OCI-LY1 (cell line): ENCODE measurements around the gene HELLS.

Experiments
- H2AFZ ChIP-seq: fragments of 200-600 bp; sonication (generic), shearing (Covaris generic); 2 replicates; pipeline ENCODE4 v1.6.0; 2014; ENCODE audit warnings: antibody characterized with exemption, mild to moderate bottlenecking, low read length
- H3F3A ChIP-seq: fragments of 200-600 bp; sonication (generic), shearing (Covaris generic); 2 replicates; pipeline ENCODE4 v1.6.0; 2014; ENCODE audit warnings: mild to moderate bottlenecking, antibody characterized with exemption, low read length, moderate library complexity; ENCODE audit not compliant: insufficient read depth
- H3K27ac ChIP-seq: fragments of 200-600 bp; sonication (generic); 2 replicates; pipeline ENCODE4 v1.5.1; 2014; ENCODE audit warnings: low read length, mixed run types, mild to moderate bottlenecking, low read depth; ENCODE audit not compliant: poor library complexity, severe bottlenecking
- H3K27me3 ChIP-seq: fragments of 200-600 bp; sonication (generic); 2 replicates; pipeline ENCODE4 v1.6.0; 2014; ENCODE audit warnings: antibody characterized with exemption, mild to moderate bottlenecking, low read length, moderate library complexity; ENCODE audit not compliant: insufficient read depth
- H3K36me3 ChIP-seq: fragments of 200-600 bp; sonication (generic); 2 replicates; pipeline ENCODE4 v1.6.1; 2014; ENCODE audit warnings: mild to moderate bottlenecking, antibody characterized with exemption, low read length, moderate library complexity, mixed read lengths; ENCODE audit not compliant: insufficient read depth
- H3K4me1 ChIP-seq: fragments of 200-600 bp; sonication (generic); 2 replicates; pipeline ENCODE4 v1.5.1; 2014; ENCODE audit warnings: mild to moderate bottlenecking, low read length, moderate library complexity; ENCODE audit not compliant: insufficient read depth, severe bottlenecking
- H3K4me2 ChIP-seq: fragments of 200-600 bp; sonication (generic), shearing (Covaris generic); 2 replicates; pipeline ENCODE4 v1.6.1; 2014; ENCODE audit warnings: low read length
- H3K4me3 ChIP-seq: fragments of 200-600 bp; sonication (generic); 2 replicates; pipeline ENCODE4 v1.5.1; 2014; ENCODE audit warnings: low read length, low read depth, mild to moderate bottlenecking, mixed read lengths; ENCODE audit not compliant: poor library complexity, severe bottlenecking
- H3K79me2 ChIP-seq: fragments of 200-600 bp; shearing (Covaris generic); 2 replicates; pipeline ENCODE4 v1.6.1; 2016; ENCODE audit warnings: mixed run types, low read length, mixed read lengths; ENCODE audit not compliant: insufficient read depth
- H3K9ac ChIP-seq: fragments of 200-600 bp; sonication (generic), shearing (Covaris generic); 2 replicates; pipeline ENCODE4 v1.6.1; 2014; ENCODE audit warnings: mild to moderate bottlenecking, low read length, mixed read lengths
- H3K9me2 ChIP-seq: fragments of 200-600 bp; sonication (generic), shearing (Covaris generic); 2 replicates; pipeline ENCODE4 v1.6.1; 2014; ENCODE audit warnings: low read depth, mild to moderate bottlenecking, low read length, mixed read lengths
- H3K9me3 ChIP-seq: fragments of 200-600 bp; shearing (Covaris generic); 2 replicates; pipeline ENCODE4 v1.6.1; 2014; ENCODE audit warnings: low read length, mixed read lengths
- H4K20me1 ChIP-seq: fragments of 200-600 bp; sonication (generic), shearing (Covaris generic); 2 replicates; pipeline ENCODE4 v1.6.0; 2016; ENCODE audit warnings: mild to moderate bottlenecking, low read length; ENCODE audit not compliant: insufficient read depth
- EZH2 ChIP-seq: fragments of 200-600 bp; sonication (generic), shearing (Covaris generic); IDR thresholded peaks from 2 replicates; pipeline ENCODE4 v1.8.0; 2017; ENCODE audit warnings: borderline replicate concordance, mixed run types, mild to moderate bottlenecking, antibody characterized with exemption, low read length, moderate library complexity, mixed read lengths
- TF ChIP-seq, protein P1 (sequence below): fragments of 200-600 bp; sonication (generic), shearing (Covaris generic); IDR thresholded peaks from 2 replicates; pipeline ENCODE4 v1.5.1; 2017; ENCODE audit warnings: mild to moderate bottlenecking, antibody characterized with exemption, low read length, moderate library complexity, mixed read lengths

HELLS gene

DNA sequence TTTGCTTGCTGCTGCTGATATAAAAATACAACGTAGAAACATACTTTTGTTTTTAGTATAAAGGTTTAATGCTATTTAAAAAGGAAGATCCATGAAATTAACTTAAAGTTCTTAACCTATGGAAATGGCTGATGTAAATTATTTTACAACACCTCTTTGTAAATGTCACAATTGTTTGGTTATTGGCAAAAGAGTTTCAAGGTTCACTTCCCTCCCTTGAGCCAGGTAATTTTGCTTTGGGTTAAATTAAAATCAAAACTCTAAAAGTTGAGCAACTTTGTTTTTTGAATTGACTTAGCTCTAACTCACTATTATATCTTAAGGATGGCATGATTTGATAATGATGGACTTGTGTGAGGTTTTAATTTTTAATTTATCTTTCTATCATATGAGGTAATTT lies 98.8 kb downstream of the HELLS start:
- H3K9ac ChIP-seq, result no peak overlapping the region
- no peak overlapping the region for H3K4me3 ChIP-seq
- H3K27ac ChIP-seq, result no peak overlapping the region
- no peaks in the 10 kb centered on the region for H4K20me1 ChIP-seq
- no peaks in the 10 kb centered on the region for H3K4me1 ChIP-seq
- H3F3A ChIP-seq, result no peaks in the 10 kb centered on the region
- no peaks in the 10 kb centered on the region for H3K9me2 ChIP-seq
- no peaks in the 10 kb centered on the region for H3K9me3 ChIP-seq
- no peaks in the 10 kb centered on the region for H3K36me3 ChIP-seq
- H2AFZ ChIP-seq, result no peak overlapping the region
- H3K27me3 ChIP-seq, result no peaks in the 10 kb centered on the region
- no peak for TF ChIP-seq EZH2
- TF ChIP-seq, protein P1, sequence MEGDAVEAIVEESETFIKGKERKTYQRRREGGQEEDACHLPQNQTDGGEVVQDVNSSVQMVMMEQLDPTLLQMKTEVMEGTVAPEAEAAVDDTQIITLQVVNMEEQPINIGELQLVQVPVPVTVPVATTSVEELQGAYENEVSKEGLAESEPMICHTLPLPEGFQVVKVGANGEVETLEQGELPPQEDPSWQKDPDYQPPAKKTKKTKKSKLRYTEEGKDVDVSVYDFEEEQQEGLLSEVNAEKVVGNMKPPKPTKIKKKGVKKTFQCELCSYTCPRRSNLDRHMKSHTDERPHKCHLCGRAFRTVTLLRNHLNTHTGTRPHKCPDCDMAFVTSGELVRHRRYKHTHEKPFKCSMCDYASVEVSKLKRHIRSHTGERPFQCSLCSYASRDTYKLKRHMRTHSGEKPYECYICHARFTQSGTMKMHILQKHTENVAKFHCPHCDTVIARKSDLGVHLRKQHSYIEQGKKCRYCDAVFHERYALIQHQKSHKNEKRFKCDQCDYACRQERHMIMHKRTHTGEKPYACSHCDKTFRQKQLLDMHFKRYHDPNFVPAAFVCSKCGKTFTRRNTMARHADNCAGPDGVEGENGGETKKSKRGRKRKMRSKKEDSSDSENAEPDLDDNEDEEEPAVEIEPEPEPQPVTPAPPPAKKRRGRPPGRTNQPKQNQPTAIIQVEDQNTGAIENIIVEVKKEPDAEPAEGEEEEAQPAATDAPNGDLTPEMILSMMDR, result no peak
- H3K79me2 ChIP-seq, result no peaks in the 10 kb centered on the region
- H3K4me2 ChIP-seq, result no peak overlapping the region

DNA sequence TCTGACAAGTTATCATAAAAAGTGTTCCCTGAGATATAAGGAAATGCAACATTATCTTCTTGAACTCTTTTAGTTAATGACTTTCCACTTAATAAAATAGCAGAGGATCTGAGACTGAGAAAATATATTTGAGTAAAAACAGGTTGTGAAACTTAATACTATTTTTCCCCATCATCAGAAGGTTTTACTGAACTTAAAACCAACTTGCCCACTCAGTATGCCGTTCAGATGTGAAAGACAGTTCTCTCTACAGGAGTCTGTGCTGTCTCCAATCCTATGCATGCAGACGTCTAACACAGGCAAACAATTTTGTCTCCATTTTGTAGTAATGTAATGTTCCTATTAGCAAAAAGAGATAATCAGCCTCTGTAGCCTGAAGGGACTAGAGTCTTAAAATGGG lies 99.7 kb downstream of the HELLS start:
- Histone ChIP-seq H4K20me1 (no peaks in the 10 kb centered on the region), H3K9ac (no peak overlapping the region), H3F3A (no peaks in the 10 kb centered on the region), H3K9me3 (no peaks in the 10 kb centered on the region), H3K36me3 (no peaks in the 10 kb centered on the region), H3K79me2 (no peaks in the 10 kb centered on the region), H3K9me2 (no peaks in the 10 kb centered on the region), H2AFZ (no peak overlapping the region), H3K27ac (no peak overlapping the region), H3K27me3 (no peaks in the 10 kb centered on the region), H3K4me2 (no peak overlapping the region), H3K4me1 (no peaks in the 10 kb centered on the region), H3K4me3 (no peak overlapping the region)
- no peak for TF ChIP-seq EZH2
- TF ChIP-seq, protein P1, result no peak
